Measurements from ENCODE around the gene GZMH.

DNA sequence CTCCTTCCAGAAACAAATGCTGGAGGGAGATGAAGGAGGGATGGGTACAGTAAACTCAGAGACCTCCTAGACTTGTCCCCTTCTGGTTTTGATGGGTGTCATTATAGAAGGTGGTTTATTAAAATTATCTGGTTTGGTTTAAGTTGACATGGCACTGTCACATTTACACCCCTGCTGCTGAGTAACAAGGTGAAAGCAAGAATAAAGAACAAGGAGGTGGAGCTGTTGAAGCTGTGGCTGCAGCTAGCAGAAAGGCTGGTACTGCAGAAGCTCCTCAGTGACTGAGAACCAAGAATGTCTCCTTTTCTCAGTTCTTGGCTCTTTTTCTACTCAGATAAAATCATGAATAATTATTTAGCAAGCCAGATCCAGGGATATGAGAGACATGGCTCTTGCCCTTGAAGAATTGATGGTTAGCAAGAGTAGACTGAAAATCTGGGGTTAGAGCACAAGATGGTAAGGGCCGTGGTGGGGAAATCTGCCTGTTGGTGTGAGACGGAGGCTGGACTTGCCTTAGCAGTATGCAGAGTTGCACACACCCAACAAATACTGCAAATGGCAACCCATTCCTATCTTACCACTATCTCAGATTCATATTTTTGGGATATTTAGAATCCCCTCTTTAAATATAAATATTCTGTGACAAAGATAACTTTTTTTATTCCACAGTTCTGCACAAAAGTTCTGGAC, at the start of gene GZMH:
- TF ChIP-seq, protein P1, sequence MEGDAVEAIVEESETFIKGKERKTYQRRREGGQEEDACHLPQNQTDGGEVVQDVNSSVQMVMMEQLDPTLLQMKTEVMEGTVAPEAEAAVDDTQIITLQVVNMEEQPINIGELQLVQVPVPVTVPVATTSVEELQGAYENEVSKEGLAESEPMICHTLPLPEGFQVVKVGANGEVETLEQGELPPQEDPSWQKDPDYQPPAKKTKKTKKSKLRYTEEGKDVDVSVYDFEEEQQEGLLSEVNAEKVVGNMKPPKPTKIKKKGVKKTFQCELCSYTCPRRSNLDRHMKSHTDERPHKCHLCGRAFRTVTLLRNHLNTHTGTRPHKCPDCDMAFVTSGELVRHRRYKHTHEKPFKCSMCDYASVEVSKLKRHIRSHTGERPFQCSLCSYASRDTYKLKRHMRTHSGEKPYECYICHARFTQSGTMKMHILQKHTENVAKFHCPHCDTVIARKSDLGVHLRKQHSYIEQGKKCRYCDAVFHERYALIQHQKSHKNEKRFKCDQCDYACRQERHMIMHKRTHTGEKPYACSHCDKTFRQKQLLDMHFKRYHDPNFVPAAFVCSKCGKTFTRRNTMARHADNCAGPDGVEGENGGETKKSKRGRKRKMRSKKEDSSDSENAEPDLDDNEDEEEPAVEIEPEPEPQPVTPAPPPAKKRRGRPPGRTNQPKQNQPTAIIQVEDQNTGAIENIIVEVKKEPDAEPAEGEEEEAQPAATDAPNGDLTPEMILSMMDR (IDR thresholded peaks at IDR 0.05) = no peak
- no peak for TF ChIP-seq POLR2A (IDR thresholded peaks at IDR 0.05)
- no peak for TF ChIP-seq EP300 (IDR thresholded peaks at IDR 0.05)

Measured in ovary (tissue), 3 donors.